HUES64 (cell line): ENCODE results near the gene CENPX.

Experiments
- H3K27ac ChIP-seq: 2 replicates; pipeline ENCODE4 v1.7.0; 2013; ENCODE audit warnings: low read depth, low read length, inconsistent platforms
- H3K27me3 ChIP-seq: 2 replicates; pipeline ENCODE4 v1.6.1; 2013; ENCODE audit warnings: mild to moderate bottlenecking, low read length; ENCODE audit not compliant: insufficient read depth
- H3K36me3 ChIP-seq: 2 replicates; pipeline ENCODE4 v1.6.1; 2013; ENCODE audit warnings: mild to moderate bottlenecking, low read length; ENCODE audit not compliant: insufficient read depth
- H3K4me1 ChIP-seq: 2 replicates; pipeline ENCODE4 v1.6.1; 2013; ENCODE audit warnings: mild to moderate bottlenecking, low read length, moderate library complexity; ENCODE audit not compliant: insufficient read depth
- H3K4me3 ChIP-seq: 2 replicates; pipeline ENCODE4 v1.5.1; 2013; ENCODE audit warnings: mild to moderate bottlenecking, low read length, moderate library complexity
- H3K9ac ChIP-seq: 2 replicates; pipeline ENCODE4 v1.6.1; 2013; ENCODE audit warnings: mild to moderate bottlenecking, low read depth, low read length
- H3K9me3 ChIP-seq: 2 replicates; pipeline ENCODE4 v1.6.1; 2013; ENCODE audit warnings: low read depth, low read length; ENCODE audit not compliant: insufficient read depth
- WGBS: fragments of 150-250, 120-280 bp; methylation state at CpG from one replicate; pipeline ENCODE4 v1.1.7; 2013; ENCODE audit warnings: missing lambda C conversion rate; 5-methylcytosine and 5-hydroxymethylcytosine counted together

Gene CENPX

GRCh38 chr17:82060614-82061013, 37.9 kb upstream of the CENPX start:
- peaks cover 82% of the 10 kb centered on the region for H3K36me3 ChIP-seq
- H3K4me3 ChIP-seq: no peak overlapping the region
- no peaks in the 10 kb centered on the region for H3K27me3 ChIP-seq
- H3K9ac ChIP-seq: no peak overlapping the region
- H3K9me3 ChIP-seq: no peaks in the 10 kb centered on the region
- H3K4me1 ChIP-seq: no peaks in the 10 kb centered on the region
- H3K27ac ChIP-seq: no peak overlapping the region
- 89% methylated on average over 14 of the region's 14 CpGs for WGBS

- Histone ChIP-seq H3K27me3 (no peaks in the 10 kb centered on the region), H3K36me3 (peaks cover 86% of the 10 kb centered on the region), H3K4me1 (no peaks in the 10 kb centered on the region), H3K9ac (no peak overlapping the region), H3K9me3 (no peaks in the 10 kb centered on the region), H3K4me3 (no peak overlapping the region), H3K27ac (no peak overlapping the region)
- 97% methylated on average over 16 of the region's 16 CpGs for WGBS
Measured at GRCh38 chr17:82060001-82060380, 37.3 kb upstream of the CENPX start.

- Histone ChIP-seq H3K27me3 (no peaks in the 10 kb centered on the region), H3K27ac (no peak overlapping the region), H3K9ac (no peak overlapping the region), H3K4me1 (no peaks in the 10 kb centered on the region), H3K4me3 (no peak overlapping the region), H3K36me3 (peaks cover 92% of the 10 kb centered on the region), H3K9me3 (no peaks in the 10 kb centered on the region)
- 94% methylated on average over 19 of the region's 19 CpGs for WGBS
Measured at GRCh38 chr17:82059272-82060000, 36.8 kb upstream of the CENPX start.

GRCh38 chr17:82058855-82059249, 36.2 kb upstream of the CENPX start:
- WGBS: 94% methylated on average over 10 of the region's 10 CpGs
- Histone ChIP-seq H3K36me3 (peaks cover 93% of the 10 kb centered on the region), H3K4me3 (no peak overlapping the region), H3K27me3 (no peaks in the 10 kb centered on the region), H3K27ac (no peak overlapping the region), H3K9ac (no peak overlapping the region), H3K9me3 (no peaks in the 10 kb centered on the region), H3K4me1 (no peaks in the 10 kb centered on the region)

- Histone ChIP-seq H3K4me3 (no peak overlapping the region), H3K9me3 (no peaks in the 10 kb centered on the region), H3K9ac (no peak overlapping the region), H3K27me3 (no peaks in the 10 kb centered on the region), H3K4me1 (no peaks in the 10 kb centered on the region), H3K36me3 (peaks cover 93% of the 10 kb centered on the region), H3K27ac (no peak overlapping the region)
- 91% methylated on average over 17 of the region's 17 CpGs for WGBS
Measured at GRCh38 chr17:82058230-82058854, 35.7 kb upstream of the CENPX start.

- Histone ChIP-seq H3K9ac (no peak overlapping the region), H3K9me3 (no peaks in the 10 kb centered on the region), H3K4me3 (no peak overlapping the region), H3K36me3 (peaks cover 82% of the 10 kb centered on the region), H3K4me1 (no peaks in the 10 kb centered on the region), H3K27me3 (no peaks in the 10 kb centered on the region), H3K27ac (no peak overlapping the region)
- WGBS: 94% methylated on average over 29 of the region's 29 CpGs
Measured at GRCh38 chr17:82056729-82057621, 34.3 kb upstream of the CENPX start.

GRCh38 chr17:82055965-82056728, 33.5 kb upstream of the CENPX start:
- Histone ChIP-seq H3K36me3 (peaks cover 76% of the 10 kb centered on the region), H3K4me3 (no peak overlapping the region), H3K27ac (no peak overlapping the region), H3K9me3 (no peaks in the 10 kb centered on the region), H3K27me3 (no peaks in the 10 kb centered on the region), H3K9ac (no peak overlapping the region), H3K4me1 (no peaks in the 10 kb centered on the region)
- 95% methylated on average over 28 of the region's 28 CpGs for WGBS

GRCh38 chr17:82055023-82055964, 32.6 kb upstream of the CENPX start:
- no peak overlapping the region for H3K9ac ChIP-seq
- peaks cover 67% of the 10 kb centered on the region for H3K36me3 ChIP-seq
- no peaks in the 10 kb centered on the region for H3K4me1 ChIP-seq
- no peak overlapping the region for H3K27ac ChIP-seq
- no peaks in the 10 kb centered on the region for H3K9me3 ChIP-seq
- 88% methylated on average over 26 of the region's 26 CpGs for WGBS
- no peak overlapping the region for H3K4me3 ChIP-seq
- no peaks in the 10 kb centered on the region for H3K27me3 ChIP-seq

- Histone ChIP-seq H3K27me3 (no peaks in the 10 kb centered on the region), H3K9ac (no peak overlapping the region), H3K9me3 (no peaks in the 10 kb centered on the region), H3K27ac (no peak overlapping the region), H3K36me3 (peaks cover 66% of the 10 kb centered on the region), H3K4me3 (no peak overlapping the region), H3K4me1 (no peaks in the 10 kb centered on the region)
- 95% methylated on average over 38 of the region's 38 CpGs for WGBS
Measured at GRCh38 chr17:82054351-82055022, 31.8 kb upstream of the CENPX start.
